ENCODE measurements around the gene RBMS2. TPM values are rescaled to one million over a fixed set of nuclear protein-coding genes. Genes with fewer than 3 reads are reported as not detected.

RBMS2 gene
- total RNA-seq, 1 donor from 2014 or later, result 23.0 TPM

GRCh38 chr12:56637621-56638020 lies 116.0 kb downstream of the RBMS2 start:
- DNase-seq (ENCODE audit: low spot score), result no peak
- intact Hi-C loops (cut with DNase I), result loop anchor here (2.0 to 5.0 kb wide), 5 partner anchors 51 to 123 kb away; partner anchors contain the start of genes NACA and PTGES3

DNA sequence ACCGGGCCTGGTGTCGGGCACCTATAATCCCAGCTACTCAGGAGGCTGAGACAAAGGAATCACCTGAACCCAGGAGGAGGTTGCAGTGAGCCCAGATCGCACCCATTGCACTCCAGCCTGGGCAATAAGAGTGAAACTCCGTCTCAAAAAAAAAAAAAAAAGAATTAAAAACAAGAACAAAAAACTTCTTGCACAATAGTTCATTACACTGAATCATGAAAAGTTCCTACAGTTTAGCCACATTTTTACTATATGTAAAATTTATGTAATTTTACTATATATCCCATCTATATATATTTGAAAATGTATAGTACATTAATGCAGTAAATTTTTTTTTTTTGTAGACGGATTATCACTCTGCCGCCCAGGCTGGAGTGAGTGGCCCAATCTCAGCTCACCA lies 119.6 kb downstream of the RBMS2 start:
- intact Hi-C loops (cut with DNase I), result loop anchor here (2.0 kb wide), 1 partner anchor 24 kb away; no protein-coding TSS in a partner anchor
- DNase-seq (ENCODE audit: low spot score), result no peak

- no peak for DNase-seq (ENCODE audit: low spot score)
- intact Hi-C loops (cut with DNase I), result loop anchor here (2.0 kb wide), 1 partner anchor 42 kb away; no protein-coding TSS in a partner anchor
Measured at GRCh38 chr12:56644654-56645053, 123.0 kb downstream of the RBMS2 start.

DNA sequence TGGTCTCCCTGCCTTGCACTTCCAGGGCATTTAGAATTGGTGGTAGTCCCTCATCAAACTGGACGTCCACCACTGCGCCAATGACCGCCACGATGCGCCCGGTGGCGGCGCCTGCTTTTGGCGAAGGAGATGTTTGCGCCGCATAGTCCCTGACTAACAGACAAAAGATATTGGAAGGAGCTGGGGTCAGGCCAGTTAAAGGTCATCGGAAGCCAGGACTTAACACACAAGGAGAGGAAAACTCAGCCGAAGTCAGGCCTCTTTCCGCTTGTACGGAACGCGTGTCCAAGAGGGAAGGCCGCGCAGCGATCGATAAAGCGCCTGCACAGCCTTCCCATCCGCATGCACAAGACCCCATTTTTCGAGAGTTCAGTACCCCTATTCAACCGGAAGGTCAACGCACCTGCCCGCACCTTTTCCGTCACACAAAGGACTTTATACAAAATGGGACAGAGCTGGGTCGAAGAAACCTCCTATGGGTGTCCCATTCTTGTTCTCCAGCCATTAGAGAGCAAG lies 123.6 kb downstream of the RBMS2 start:
- no peak for DNase-seq (ENCODE audit: low spot score)
- intact Hi-C loops (cut with DNase I), result loop anchor here (2.0 kb wide), 1 partner anchor 42 kb away; no protein-coding TSS in a partner anchor

Other genes with a start within 250 kb of the RBMS2 start
- gene CS, start 221.5 kb upstream of the RBMS2 start, total RNA-seq, result 570 TPM
- gene CNPY2, start 205.8 kb upstream of the RBMS2 start, total RNA-seq, result 38.0 TPM
- gene PAN2, start 187.8 kb upstream of the RBMS2 start, total RNA-seq, result 46.3 TPM
- gene IL23A, start 182.9 kb upstream of the RBMS2 start, total RNA-seq, result not detected
- gene STAT2, start 161.7 kb upstream of the RBMS2 start, total RNA-seq, result 41.1 TPM
- not detected for gene APOF, start 159.0 kb upstream of the RBMS2 start, total RNA-seq
- 2.0 TPM for gene TIMELESS, start 72.4 kb upstream of the RBMS2 start, total RNA-seq
- 0.48 TPM for gene MIP, start 67.2 kb upstream of the RBMS2 start, total RNA-seq
- 3.3 TPM for gene SPRYD4, start 53.2 kb upstream of the RBMS2 start, total RNA-seq
- 0.38 TPM for gene GLS2, start 33.7 kb upstream of the RBMS2 start, total RNA-seq
- gene BAZ2A, start 108.5 kb downstream of the RBMS2 start, total RNA-seq, result 49.0 TPM
- 2,154 TPM for gene ATP5F1B, start 124.2 kb downstream of the RBMS2 start, total RNA-seq
- gene PTGES3, start 166.5 kb downstream of the RBMS2 start, total RNA-seq, result 121 TPM
- 441 TPM for gene NACA, start 203.5 kb downstream of the RBMS2 start, total RNA-seq
- gene PRIM1, start 230.5 kb downstream of the RBMS2 start, total RNA-seq, result 2.0 TPM
- not detected for gene HSD17B6, start 241.5 kb downstream of the RBMS2 start, total RNA-seq

All from cardiac septum (tissue), 1 donor.